Measurements from ENCODE around the gene KPNA6.
A peak's percentile ranks its signal among the peaks of the same experiment; 100 is the strongest.

Gene KPNA6

DNA sequence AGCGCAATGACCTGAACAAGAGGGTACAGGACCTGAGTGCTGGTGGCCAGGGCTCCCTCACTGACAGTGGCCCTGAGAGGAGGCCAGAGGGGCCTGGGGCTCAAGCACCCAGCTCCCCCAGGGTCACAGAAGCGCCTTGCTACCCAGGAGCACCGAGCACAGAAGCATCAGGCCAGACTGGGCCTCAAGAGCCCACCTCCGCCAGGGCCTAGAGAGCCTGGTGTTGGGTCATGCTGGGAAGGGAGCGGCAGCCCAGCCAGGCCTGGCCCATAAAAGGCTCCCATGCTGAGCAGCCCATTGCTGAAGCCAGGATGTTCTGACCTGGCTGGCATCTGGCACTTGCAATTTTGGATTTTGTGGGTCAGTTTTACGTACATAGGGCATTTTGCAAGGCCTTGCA is 87.1 kb downstream of the KPNA6 start:
- DNase-seq = no peak

DNA sequence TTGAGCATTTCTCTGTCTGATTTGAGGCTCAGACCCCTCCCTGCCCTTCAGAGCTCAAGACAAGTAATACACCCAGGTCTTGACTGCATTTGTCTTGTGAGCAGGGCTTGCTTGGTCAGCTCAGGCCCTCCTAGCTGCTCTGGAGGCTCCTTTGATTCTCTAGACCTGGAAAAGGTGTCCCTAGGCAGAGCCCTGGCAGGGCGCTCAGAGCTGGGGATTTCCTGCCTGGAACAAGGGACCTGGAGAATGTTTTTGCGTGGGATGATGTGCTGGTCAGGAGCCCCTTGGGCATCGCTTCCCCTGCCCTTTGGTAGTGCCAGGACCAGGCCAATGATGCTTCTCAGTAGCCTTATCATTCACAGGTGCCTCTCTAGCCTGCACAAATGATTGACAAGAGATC is 87.7 kb downstream of the KPNA6 start:
- DNase-seq = no peak

DNA sequence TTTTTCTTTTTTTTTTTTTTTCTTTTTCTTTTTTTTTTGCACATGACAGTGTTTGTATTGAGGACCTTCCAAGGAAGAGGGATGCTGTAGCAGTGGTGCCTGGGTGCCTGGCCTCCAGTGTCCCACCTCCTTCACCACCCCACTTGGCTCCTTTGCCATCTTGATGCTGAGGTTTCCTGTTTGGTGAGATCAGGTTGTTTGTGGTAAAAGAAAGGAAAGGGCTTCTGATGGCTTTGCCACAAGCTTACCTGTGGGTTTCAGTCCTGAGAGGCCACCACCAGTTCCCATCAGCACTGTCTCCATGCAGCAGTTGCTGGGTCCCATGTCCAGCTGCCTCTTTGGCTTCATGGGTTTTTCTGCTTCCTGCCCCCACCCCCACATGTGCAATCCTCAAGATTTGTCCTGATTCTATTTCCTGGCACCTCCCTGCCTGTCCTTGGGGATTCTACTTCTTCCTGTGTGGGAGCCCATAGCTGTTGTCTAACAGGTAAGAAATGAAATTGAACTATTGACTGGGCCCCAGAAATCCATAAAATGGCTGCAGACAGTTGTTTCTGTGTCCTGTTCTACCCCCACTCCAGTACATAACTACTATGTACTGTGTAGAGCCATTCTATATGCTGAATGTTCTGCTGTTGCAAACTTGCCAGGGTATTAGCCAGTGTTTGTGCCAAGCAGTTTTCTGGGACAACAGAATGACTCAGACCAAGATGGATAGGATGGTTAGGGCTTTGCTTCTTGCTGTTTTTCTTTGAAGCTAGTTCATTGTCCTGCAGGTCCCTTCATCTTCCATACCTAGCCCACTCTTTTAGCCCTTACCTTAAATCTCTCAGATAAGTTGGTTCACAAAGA is 88.3 kb downstream of the KPNA6 start:
- DNase-seq = no peak

DNA sequence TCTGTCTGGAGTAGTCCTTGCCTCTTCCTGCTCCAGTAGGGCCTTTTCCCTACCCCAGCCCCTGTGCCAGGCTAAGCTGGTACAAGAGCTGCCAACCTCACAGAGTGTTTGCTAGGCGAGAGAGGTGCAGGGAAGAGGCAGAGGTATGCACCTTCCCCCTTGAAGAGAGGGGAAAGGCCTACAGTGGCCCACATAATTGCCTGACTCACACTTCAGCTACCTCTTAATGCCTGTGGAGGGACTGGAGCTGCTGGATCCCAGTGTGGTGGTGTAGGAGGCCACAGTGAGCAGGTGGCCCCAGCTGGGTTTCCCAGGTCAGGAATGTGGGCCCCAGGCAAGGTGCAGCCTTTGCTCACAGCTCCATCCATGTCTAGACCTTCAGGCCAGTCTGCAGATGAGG is 89.2 kb downstream of the KPNA6 start:
- no peak for DNase-seq

DNA sequence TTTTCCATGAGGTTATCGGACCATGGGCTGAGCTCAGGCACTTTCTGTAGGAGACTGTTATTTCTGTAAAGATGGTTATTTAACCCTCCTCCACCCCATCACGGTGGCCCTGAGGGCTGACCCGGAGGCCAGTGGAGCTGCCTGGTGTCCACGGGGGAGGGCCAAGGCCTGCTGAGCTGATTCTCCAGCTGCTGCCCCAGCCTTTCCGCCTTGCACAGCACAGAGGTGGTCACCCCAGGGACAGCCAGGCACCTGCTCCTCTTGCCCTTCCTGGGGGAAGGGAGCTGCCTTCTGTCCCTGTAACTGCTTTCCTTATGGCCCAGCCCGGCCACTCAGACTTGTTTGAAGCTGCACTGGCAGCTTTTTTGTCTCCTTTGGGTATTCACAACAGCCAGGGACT is 90.0 kb downstream of the KPNA6 start:
- no peak for DNase-seq

DNA sequence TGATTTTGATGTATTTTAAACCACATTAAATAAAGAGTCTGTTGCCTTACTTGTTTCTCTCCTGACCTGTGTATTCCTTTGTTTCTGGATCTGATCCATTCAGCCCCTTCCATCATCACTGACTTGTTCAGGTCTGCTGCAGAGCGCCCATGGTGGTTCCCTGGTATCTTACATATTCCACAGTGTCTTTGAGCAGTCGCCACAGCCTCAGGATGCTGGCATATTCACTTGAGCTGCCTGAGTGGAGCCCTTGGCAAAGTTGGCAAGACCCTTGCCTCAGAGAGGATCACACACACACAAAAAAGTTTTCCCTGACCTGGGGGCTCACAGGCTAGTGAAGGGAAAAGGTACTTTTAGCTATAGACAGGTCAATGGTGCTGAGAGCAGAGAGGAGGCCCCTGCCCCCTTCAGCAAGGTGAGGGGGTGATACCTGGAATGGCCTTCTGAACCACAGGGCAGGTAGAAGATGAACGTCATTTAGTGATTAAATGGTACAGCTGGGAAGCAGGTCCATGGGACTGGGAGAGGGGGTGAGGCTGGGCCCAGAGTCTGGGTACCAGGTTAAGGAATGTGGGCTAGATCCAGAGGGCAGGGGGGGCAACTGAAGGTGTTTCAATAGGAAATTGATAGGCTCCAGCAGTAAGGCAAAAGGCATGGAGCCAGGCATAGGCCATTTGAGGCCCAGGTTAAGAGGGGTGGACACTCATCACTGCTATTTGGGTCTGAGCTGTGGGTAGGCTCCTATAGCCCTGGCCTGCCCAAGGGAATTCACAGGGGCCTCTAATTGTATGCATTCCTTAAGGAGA is 90.6 kb downstream of the KPNA6 start:
- DNase-seq = no peak

DNA sequence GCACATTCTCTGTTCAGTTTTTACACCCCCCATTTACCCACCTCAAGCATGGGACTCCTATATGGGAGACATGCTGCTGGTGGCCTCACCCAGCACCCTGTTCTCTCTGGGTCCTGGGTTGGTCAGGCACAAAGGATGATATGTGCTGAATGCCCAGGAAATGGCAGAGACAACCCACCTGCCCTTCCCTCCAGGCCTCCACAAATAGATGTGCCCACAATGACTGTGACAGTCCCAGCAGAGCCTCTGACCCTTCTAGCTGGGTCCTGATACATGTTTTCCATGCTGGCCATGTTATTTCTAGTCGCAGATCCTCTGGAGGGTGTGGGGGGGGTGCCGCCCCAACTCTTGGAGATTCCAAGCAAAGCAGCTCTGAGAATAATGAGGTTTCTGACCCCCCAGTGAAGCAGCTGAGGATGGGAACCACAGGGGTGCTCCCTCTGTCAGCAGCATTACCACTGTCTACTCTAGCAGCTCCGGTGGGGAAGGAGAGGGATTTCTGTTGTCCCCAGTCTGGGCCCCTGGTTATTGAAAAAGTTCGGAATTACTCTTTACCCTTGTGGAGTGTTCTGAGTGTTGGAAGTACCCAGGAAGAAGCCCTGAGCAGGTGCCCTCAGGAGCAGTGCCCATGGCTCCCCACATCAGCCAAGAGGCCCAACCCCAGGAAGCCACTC is 91.3 kb downstream of the KPNA6 start:
- no peak for DNase-seq

DNA sequence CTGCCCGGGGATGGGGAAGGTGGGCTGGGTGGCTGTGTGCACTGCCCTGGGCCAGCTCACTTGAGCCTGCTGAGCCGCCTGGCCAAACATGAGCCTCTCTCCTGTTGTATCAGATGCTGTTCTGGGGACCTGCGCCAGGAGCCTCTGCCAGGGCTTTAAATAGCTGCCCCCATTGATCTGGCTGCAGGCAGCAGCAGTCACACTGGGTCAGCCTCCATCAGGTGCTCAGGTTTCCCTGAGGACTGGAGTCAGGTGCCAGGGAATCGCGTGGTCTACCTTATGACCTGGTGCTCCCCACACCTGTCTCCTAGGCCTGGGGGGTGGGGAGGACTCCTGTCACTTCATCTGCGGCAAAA is 91.8 kb downstream of the KPNA6 start:
- peak; percentile 51 for DNase-seq

DNA sequence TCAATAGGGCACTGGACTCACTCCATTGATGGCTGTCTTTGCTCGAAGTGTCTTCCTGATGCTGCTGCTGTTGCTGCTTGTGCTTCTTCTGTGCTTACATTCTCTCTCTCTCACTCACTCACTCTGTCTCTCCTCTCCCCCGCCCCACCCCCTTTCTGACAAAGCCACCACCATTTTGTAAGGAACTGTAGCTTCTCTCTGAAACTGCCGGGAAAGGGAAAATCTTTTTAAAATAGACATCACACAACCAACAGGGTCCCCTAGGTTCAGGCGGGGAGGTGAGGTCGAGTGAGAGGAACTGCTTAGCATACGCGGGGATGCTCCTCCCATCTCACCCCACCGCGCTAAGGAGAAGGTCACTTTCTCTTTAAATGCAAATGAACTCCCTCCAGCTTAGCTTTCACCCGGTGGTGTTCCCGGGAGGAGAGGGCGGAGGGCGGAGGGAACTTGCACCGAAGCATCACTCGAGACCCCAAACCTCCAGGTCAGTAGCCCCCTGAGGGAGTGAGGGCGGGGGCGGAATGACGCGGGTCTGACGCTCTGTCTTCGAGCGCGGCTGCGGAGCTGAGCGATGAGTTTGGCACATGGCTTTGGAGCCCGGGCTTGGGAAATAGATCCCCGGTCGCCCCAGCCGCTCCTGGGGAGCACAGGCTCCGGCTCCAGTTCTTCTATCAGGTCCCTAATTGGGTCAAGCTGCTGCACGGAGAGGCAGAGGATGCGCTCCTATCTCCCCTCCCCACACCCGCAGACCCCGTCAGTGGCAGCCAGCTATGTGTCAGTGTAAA is 92.6 kb downstream of the KPNA6 start, which contains the start of gene CCDC28B:
TSS of gene CCDC28B (plus strand) at position 370 of the 785 bp plus-strand sequence. CDS start 1,341 bp downstream, outside the sequence.
- peak; percentile 64 for DNase-seq

DNA sequence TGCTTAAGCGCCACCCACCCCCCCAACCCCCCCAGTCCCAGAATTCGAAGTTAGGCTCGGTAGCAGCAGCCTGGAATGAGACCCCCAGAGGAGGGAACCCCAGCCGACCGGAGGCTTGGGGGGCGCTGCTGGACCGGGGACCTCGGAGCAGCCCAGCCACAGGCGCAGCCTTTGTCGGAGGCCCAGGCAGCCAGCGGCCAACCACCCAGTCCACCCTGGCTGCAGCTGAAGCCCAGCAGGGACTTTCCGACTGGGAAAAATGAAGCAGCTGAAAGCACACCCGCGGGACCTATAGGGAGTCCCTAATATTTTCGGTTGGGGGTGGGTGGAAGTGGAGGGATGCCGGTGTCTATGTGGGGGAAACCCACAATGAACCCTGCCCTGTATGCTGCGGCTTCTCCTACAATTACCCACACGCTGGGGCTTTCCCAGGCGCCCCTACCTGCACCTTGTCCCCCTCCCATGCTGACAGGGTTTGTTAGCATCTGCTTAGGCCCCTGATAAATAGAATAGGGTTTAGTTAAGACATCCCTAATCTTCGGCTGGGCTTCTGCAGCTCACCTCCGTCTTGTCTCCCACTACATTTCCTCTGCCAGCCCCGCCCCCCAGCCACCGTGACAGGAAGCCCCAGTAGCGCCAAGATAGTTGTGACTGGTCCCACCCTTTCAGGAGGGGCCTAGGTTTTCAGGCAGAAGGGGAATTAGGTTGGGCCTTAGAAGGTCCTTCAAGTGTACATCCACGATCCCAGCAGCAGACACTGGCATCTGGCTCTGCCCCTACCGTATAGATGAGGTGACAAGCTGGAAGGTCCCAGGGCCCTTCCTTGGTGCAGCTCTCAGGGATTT is 93.4 kb downstream of the KPNA6 start:
- DNase-seq = no peak

DNA sequence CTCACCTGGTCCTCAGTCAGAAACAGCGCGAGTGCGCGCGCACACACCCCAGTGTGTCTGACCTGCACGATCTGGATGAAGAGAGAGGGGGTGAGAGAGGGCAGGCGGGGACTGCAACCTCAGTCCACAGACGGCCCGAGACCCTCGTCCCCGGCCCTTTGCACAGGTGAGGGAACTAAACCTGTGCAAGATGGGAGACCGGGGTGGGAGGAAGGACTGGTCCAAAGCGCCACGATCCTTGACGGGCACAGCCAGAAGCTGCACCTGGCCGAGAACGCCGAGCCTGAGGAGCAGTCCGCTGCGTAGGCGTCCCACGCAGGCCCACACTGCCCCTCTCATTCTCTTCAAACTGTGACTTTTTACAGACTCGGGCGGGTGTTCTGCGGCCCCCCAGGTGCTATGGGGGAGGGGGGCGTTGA is 97.1 kb downstream of the KPNA6 start:
- DNase-seq = peak; percentile 47

DNA sequence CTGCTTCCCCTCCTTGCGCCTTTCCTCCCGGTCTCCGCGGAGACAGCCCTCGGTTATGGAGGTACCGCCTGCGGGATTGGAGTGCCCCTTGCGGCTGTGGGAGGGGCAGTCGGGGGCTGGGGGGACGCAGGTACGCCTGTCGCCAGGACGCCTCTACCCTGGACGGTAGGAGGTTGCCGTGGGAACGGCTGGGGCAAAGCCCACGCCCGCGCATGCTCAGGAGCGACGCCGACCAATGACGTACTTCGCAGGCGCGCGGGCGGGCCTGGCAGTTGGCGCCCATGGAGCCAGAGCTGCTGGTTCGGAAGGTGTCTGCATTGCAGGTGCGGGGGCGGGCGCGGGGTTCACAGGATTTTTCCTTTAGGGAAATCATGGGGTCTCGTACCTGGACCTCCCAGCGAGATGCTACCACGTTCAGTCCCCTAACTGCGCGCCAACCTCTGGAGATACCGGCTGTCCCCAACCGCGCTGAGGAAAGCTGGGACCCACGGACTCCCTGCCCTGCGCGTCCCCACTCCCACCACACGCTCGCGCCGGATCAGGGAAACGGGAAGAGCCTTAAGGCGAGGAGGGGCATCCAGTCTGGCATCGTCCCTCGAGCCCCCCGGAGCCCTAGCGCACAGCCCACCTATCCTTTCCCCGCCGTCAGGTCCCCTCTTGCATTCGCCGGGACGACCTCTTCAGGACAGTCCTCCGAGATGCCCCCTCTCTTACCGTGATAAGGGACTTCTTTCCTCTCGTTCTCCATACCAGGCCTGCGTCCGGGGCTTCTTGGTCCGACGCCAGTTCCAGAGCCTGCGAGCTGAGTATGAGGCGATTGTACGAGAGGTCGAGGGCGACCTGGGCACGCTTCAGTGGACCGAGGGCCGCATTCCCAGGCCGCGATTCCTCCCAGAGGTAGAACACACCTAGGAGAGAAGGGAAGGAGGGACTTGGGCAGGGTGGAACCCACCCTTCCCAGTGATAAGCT is 97.8 kb downstream of the KPNA6 start, which contains the start of gene IQCC:
TSS of gene IQCC (plus strand) at position 271 of the 970 bp plus-strand sequence. CDS start at position 282, 11 bp downstream.
- DNase-seq = peak; percentile 98

DNA sequence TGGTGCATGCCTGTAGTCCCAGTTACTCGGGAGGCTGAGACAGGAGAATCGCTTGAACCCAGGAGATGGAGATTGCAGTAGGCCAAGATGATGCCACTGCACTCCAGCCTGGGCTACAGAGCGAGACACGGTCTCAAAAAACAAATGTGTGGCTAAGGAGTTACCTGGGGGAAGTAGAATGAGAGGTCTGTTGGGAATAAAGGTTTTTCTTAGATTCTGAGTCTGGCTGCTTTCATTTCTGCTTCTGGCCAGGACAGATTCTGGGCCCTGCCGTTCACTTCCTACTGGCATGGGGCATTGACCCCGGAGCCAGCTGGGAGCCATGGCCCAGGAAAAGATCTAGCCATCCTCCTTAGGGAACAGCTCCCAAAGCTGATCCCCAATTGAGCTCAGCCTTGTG is 100.6 kb downstream of the KPNA6 start:
- DNase-seq = no peak

DNA sequence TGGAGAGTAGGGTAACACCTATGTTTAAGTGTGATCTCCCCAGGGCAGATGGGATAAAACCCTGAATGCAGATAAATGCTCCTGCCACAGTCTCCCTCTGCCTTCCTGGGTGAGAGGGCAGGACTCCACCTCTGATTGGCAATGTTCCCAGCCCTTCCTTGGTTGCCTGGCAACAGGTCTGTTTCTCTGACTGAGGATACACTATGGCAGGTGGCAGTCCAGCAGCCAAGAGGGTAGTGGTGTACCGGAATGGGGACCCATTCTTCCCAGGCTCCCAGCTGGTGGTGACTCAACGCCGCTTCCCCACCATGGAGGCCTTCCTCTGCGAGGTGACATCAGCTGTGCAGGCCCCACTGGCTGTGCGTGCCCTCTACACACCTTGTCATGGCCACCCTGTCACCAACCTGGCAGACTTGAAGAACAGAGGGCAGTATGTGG is 101.1 kb downstream of the KPNA6 start, which contains the start of gene DCDC2B:
TSS of gene DCDC2B (plus strand) at position 199 of the 438 bp plus-strand sequence. CDS start at position 204, 5 bp downstream.
- peak; percentile 96 for DNase-seq

DNA sequence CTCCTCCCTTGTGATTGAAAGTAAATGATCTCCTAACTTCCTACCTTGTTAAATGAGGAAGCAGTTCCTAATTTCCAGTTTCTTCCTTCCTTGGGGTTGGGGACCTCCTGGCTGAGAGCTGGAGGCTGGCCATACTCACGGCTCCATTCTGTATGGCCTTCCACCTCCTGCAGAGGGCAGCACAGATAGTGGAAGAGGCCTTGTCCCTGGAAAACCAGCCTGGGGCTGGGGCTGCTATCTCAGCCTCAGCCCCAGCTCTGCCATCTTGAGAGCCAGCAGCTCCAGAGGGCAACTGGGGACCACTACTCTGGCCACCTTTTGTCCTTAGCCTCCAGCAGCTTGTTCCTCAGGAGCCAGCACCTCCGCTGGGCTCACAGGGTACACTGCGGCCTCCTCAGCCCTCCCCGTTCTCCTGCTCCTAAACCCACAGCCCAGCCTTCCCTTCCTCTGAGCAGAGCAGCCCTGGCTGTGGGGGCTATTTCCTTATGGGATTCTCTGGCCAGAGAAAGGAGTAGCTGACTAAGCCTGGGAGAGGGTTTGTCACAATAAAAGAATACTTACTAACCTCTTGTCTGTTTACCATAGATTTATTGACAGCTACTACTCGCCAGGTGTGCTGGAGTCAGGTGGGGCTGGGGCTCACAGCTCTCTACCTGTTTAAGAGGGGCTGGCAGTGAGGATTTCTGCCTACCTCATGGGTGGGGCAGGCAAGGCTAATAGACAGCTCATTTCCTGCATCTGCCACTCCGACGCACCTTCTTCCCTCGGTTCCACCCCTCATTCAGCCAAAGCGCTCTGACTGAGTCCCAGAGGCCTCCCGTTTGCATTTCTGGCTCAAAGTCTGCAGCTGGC is 108.0 kb downstream of the KPNA6 start:
- DNase-seq = peak; percentile 26

DNA sequence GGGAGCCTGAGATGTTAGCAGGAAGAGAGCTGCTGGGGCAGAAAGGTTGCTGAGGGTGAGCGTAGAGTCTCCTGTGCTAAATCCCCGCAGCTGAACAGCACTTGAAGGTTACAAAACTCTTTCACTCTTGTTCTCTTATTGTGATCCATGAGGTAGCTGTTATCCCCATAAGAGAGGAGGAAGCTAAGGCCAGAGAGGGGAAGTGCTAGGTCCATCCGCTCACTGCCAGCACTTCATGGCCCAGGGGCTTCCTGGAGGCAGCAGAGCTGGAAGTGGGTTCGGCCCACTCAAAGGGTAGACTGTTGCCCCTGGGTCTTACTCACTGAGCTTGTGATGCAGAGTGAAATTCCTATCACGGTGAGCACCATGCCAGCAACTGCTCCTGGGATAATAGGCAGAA is 108.7 kb downstream of the KPNA6 start:
- DNase-seq = no peak

DNA sequence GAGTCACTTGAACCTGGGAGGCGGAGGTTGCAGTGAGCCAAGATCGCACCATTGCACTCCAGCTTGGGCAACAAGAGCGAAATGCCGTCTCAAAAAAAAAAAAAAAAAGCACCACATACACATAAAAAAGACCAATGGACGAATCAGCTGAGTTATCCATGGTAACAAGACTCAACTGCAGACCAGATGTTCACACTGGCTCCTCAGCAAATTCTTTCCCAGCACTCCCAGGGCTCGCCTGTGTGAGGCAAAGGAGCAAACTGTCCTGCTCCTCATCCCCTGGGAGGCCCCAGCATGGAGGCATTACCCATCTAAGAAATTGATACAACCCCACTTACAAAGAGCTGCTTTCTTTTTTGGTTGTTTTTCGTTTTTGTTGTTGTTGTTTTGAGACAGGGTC is 111.2 kb downstream of the KPNA6 start:
- DNase-seq = no peak

DNA sequence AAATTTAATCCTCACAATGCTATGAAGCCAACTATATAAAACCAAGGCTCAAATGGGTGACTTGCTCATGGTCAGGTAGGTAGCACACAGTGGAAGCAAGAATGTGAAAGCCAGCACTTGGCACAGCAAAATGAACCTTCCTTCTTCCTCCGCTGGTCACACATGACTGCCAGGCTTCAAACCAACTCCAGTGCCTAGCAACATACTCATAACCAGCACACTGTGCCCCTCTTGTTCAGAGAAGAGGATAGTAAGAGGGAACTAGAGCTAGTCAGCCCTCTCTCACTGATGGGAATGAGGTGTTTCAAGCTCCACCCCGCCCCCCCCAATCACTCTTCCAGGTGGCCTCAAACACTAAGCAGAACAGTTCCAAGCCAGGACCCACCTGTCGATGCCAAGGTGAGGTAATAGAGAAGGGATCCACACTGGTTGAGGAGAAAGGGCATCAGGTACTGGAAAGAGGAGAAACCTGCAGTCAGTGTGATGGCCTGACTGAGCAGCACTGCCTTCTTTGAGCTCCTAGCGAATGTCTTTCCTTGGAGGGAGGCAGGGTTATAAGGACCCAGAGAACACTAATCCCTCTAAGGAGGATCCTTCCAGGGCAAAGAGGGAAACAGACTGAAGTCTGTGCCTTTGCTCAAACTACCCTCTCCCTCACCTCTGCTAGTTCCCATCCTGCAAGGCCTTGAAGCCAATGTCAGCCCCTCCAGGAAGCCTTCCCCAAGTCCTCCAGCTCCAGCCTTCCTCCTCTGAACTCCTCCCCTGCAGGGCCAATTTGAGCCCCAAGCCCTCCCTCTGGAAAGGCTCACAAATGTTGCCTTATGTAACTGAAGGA is 113.1 kb downstream of the KPNA6 start:
- no peak for DNase-seq

Measured in NCI-H1105 (cell line).